Embryonic facial prominence (tissue), 1 donor: ENCODE data around the gene SUSD6.
"Not testable (repeated sequence)": the region's sequence is repeated elsewhere in the genome, so short reads cannot be mapped to it uniquely, and the experiment has no call there.

Source experiments
- DNase-seq: peaks from one replicate; pipeline ENCODE4 v3.0.0-alpha.2; 2016; ENCODE audit errors: extremely low spot score

The SUSD6 gene

DNA sequence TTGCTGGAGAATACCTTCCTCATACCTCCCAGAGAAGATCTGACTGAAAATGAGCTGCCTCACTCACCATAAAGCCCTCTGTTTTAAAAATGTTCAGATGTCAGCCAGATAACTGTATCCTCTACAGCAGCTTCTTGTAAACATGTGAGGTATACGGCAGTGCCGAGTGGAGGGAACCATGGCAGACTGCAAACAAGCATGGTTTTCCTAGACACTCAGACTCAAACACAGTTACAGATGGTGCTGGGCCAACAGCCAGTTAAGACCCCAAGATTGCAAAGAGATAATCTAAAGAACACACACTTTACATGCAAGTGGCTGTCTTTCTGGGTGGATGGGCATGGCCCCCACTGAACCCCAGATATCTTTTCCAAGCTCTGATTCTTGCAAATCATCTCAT lies 20.1 kb upstream of the SUSD6 start:
- DNase-seq = no peak

DNA sequence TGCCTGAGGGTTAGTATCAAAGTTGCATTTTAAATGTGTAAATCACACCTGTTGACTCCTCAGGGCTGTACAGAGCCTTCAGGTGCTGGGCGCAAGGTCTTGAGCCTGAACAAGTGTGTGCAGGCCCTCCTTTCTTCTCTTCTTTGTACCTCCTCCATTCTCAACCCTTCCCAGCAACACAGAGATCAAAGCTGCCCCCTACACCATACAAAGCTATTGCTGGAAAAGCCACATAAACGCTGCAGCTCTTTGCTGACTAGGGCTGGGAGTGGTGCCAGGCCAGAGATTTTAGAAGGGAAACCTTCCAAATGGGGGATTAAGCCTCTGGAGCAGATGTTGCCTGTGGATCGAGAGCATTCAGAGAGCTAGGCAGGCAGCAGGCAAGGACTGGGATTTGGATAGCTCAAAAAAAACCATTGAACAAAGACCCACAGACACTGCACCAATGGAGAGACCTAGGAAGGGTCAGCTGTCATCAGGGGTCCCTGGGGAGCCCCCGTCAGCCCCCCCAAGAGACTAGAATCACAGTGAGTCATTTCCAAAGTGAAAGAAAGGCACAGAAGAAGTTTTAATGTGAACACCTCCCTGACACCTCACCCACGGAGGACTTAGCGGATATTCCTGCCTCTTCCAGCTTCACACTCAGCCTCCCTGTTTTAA lies 18.2 kb upstream of the SUSD6 start:
- DNase-seq = peak; percentile 89

DNA sequence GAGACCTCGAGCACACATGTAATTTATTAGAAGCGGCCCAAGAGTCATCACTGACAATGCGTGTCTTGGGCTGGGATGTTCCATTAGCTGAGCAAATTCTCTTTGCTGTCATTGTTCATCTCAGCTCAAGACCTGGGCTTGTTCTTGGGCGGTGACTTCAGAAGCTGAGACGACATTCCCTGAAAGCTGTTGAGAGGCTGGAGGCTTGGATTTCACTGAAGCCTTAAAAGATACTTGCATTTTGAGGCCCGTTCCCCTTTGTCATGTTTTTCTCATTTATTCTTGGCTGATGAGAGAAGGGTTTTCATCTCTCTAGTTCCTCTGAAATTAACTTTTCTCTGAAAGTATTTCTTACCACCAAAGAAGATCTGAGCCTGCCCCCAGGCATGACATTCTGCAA lies 16.6 kb upstream of the SUSD6 start:
- peak; percentile 29 for DNase-seq

DNA sequence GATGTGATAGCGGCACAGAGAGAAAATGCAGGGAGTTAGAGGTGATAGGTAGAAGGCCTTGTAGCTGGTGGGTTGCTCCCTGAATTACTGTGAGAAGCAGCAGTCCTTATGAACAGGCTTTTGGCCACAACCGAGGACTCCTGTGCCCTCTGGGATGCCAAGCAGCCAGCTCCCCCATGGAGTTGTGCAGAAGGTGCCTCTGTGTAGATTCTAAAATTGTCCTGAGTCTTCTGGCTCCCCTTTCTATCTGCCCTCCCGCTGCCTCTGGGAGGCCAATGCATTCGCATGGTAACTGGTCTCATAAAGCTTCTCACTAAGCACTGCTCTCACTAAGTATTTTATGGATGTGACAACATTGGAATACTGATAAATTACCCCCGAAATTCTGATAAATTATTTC lies 16.1 kb upstream of the SUSD6 start:
- no peak for DNase-seq

DNA sequence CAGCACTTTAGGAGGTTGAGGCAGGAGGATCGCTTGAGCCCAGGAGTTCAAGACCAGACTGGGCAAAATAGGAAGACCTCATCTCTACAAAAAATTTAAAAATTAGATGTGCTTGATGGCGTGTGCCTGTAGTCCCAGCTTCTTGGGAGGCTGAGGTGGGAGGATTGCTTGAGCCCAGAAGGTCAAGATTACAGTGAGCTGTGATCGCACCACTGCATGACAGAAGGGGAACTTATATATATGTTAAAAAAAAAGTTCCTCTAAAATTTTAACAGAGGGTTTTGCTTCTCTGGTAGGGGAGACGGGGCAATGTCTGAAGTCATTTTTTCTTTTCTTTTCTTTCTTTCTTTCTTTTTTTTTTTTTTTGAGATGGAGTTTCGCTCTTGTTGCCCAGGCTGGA lies 12.0 kb upstream of the SUSD6 start:
- DNase-seq = not testable (repeated sequence)

DNA sequence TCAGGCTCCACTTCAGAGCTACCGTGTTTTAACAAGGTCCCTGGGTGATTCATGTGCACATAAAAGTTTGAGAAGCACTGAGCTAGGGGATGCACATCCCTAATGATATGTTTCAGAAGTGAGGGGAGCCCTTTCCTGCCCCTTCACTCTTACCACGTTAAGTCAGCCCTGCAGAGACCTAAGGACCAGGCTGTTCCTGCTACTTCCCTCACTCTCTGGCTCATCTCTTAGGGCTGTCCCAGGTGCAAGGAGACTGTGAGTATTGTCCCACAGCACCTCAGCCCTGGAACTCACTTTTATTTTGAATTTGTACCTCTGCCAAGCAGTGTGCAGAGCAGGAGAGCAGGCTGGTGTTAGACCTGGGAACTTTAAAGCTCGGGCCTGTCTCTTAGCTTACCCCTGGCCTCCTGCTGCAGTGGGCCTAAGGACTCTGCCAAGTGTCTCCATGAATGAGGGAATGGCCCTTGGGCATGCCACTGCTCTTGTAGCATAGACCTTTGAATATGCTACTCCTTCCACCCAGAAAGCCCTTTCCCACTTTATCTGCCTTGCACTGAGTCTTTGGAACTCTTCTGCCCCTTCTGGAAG lies 11.0 kb upstream of the SUSD6 start:
- DNase-seq = no peak

DNA sequence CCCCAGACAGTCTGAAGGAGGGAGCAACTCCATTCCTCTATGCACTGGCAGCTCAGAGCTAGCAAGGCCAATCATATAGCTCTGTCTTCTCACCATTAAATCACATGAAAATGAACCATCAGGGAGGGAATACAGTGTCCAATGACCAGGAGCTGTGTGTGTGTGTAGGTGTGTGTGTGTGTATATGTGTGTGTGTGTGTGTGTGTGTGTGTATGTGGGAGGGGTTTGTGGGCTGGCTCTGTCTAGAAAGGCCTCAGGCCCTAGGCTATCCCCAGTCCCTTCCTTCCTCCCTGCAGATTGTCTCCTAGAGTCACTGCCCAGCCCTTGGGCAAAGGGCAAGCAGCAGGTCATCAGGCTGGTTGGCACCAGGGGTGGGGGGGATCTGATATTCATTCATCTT lies 5.7 kb upstream of the SUSD6 start:
- DNase-seq = no peak

DNA sequence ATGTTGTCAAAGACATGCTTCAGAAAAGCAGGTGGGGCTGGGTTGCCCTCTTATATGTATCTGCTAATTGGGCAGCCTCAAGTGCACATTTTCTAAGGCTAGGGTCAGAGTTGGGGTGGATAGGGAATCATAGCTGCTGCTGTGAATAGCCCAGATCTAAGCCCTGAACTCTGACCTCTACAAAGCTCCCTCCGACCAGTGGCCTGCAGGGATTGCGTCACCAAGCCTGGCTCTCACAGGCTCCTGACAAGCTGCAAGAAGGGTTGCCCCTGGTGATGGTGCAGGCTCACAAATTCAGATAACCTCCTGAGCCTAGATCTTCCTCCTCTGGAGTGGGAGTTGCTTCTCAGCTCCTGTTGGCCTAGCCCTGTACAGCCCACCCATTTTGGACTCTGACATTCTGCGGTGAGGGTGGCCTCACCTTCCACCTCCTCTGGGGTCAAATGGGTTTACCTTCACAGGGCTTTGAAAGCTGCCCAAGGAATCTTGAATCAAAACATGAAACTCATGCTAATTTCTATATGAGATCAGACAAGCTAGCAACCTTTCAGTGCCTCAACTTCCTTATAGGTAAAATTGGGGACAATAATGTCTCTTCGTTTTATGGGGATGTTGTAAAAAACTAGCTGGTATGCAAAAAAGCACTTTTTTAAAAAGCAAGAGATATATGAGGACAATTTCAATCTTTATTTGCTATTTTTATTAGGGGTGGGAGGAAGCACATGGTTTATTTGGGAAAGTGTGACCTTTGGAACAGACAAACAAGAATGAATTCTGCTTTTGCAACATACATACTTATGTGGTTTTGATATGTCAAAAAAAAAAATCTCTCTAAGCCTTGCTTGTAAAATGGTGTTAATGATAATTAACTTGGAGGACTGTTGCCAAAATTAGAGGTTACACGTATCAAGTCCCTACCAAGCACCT lies 4.9 kb upstream of the SUSD6 start:
- no peak for DNase-seq

DNA sequence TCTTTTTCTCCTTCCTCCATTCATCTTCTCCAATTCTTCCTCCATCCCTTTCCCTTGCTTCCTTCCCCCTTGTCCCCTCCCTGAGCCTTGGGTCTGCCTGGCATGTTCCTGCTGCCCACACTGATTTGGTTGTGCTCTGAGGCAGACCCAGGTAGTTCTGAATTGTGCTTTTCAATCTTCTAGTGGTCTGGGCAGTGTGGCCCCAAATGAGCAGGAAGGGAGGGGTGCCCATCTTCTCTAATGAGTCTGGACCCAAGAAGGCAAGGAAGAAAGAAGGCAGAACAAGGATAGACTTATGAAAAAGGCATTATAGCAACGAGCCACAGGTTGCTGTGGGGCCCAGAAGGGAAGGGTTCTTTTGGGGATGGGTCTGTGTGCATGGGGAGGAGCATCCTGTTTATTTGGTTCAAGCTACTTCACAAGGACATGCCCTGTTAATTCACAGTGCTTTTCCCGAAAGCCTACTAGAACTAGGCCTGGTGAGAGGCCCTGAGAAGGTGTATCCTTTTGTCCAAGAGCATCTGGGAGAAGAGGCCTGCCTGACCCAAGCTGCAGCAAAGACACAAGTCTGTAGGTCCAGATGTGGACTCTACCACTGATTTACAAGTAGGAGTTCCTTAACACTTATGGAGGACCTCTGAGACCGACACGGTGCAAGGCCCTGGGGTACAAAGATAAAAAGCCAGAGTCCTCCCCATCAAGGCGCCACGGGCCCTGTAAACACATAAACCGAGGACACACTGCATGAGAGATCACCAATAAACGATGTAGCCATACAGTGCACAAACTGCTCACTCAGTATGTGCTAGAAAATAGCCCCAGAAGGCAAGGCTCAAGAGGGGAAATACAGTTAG lies 1.1 kb upstream of the SUSD6 start:
- DNase-seq = no peak

DNA sequence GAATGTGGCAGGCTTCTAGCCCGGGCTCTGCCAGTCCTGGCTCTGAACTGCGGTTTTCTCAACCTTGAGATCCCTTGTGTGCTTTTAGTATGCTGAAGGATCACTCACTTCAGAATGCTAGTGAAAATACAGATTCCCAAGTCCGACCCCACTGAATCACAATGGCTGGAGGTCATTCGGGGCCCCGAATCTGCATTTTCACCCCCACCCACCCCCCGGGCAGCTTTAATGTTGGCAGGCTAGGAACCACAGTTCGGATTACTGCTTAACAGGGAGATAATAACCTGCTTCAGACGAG lies 573 bp upstream of the SUSD6 start:
- no peak for DNase-seq

DNA sequence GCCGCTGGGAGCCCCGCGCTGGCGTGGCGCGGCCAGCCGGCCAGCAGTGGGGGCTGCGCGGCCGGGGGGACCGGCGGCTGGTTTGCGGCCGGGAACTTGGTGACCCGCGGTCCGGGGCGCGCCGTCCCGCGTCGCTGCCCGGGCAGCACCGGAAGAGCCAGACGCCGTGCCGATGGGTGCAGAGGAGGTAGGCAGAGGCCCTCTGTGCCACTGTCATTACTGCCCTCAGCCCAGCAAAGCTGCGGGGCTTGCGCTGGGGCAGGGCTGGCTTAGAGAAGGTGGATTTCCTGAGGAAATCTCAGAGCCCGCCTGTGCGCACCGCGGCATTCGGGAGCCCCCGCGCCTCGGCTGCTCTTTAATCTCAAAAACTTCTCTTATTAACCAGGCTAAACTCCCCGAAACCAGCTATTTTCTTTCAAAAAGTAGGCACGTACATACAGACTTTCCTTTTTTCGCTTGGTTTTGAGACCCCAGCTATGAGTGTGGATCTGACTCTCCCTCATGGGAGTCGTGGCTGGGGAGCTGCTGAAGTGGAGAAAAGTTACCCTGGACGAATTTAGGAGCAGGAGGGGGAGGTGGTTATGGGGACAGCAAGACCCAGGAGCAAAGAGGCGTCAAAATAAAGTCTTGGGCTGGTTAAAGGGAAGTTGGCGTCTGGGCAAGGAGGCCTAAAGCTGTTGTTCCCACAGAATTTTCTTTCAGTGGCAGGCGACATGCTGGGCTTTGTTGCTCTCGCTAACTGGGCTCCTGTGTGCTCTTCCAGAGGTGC lies 802 bp downstream of the SUSD6 start:
- DNase-seq = no peak

DNA sequence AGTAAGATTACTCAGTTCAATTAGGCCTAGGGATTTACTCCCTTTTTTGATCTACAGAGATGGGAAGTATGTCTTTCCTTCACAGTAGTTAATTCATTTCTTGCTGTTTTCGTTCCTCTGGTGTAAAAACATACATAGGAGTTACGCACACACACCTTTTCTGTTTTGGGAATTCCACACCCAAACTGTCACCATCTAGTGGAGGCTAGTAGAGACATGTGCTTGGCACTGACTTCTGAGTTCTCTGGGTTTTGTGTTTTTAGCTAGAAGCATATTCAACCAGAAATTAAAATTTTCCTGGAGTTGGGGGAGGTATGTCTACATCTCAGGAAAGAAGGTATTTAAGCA lies 1.4 kb downstream of the SUSD6 start:
- no peak for DNase-seq

DNA sequence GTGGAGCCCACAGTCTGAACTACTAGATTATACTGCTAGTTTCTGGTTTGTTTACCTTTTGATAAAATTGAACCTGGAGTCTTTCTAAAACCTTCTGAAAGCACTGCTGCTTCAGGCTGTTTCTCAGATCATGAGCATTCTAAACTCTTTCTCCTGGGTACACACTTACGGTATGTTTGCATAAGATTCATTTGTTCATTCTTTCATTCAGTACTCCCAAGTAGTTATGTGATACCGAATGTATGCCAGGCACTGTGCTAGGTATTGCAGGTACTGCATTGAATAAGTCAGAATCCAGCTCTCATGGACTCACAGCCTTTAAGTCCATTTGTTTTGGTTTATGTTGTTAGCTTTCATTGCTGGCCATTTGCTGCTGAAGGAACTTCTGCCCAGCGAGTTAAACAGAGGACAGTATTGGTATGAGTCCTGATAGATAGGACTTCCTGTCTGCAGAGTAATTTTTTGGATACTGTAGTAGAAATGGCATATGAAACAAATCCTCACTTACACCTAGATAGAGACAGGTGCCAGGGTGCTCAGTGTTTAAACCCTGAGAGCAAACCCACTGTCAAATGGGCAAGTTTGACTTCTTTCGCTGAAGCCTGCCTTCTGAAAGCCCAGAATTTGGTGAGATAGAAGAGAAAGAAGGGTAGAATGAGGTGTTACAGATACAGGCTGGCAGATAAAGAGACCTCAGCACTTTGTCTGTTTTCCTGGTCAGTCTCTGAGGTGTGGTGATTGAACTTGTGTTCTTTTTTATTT lies 2.1 kb downstream of the SUSD6 start:
- no peak for DNase-seq

DNA sequence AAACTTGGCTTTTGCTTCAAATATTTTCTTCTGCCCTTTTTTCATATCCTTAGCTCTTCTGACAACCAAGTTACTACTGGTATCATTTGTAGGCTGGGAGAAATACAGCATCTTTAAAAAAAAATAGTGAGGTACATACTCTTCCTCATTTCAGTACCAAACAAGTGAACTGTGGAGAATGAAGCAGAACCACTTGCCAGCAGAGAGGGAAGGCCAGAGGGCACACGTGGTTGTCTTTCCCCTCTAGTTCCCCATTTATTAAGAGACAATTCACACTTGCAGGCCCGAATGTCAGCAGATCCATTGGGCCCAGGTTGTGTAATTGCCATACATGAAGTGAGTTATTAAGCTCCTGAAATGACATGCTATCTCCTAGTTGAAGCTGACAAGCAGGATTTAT lies 3.2 kb downstream of the SUSD6 start:
- DNase-seq = no peak

DNA sequence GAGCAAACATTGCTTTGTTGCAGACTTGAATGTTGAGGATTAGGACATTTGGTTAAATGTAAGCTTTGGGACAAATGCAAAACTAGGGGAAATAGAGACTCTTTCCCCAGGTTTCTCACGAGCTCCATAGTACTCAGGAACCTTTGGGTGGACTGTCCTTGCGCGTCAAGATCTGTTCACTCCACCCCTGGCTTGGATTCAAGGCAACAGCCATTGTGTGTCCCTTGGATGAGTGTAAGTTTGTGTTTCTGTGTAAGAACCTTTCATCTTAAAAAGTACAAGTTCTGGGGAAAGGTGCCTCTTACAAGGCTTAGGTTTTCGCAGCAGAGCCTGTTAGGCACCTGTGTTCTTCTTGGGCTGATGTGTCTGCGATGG lies 3.7 kb downstream of the SUSD6 start:
- DNase-seq = no peak

DNA sequence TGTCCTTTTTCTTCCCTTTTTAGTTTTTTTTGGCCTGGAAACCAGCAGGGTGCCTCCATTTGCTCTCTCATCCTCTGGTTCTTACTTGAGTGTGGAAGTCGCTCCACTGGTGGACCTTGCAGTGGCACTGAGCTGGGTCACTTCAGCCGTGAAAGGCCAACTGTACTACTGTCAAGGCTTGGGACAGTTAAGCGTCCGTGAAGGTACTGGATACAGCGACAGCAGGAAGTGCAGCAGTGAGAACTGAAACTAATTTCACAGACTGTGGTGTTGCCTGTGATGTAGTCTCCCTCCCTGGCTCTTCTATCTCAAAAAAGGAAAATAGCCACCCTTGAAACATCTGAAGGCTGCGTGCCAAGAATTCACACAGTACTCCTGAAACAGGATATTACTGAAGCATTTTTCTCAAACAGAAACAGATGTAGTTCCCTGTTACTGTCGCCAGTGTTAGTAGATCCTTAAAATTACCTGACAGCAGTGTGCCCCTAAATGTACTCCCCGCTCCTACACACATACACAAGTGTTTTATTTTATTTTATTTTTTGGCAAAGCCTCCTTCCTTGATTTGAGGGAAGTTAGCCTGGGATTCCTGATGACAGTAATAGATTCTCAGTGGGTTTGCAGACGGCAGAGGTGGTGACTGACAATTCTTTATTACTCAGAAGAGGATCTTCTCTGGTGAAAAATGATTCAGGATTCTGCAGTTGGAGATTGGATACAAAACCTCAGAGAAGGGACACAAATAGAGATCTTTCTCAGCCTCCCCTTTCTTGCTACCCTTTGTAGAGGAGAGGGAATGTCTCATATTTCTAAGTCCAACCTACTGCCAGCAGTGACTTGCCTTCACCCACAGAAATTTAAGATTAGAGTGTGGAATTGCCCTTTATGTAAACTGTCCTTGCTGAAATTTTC lies 4.4 kb downstream of the SUSD6 start:
- DNase-seq = peak; percentile 53

DNA sequence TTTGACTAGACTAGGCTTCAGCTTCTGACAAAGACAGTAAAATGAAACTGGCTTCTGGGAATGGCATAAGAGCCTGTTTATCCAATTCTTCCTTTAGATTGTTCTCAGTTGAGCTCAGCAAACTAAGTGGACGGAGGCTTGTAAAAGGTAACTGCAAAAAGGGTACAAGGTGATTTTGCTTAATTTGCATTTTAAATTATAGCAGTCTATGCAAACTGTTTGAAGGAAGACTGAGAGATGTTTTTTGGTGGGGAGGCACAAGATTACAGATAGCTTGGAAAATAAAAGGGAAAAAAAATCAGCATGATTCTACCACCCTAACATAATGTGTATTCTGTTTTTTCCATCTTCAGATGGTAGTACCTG lies 5.0 kb downstream of the SUSD6 start:
- DNase-seq = no peak

DNA sequence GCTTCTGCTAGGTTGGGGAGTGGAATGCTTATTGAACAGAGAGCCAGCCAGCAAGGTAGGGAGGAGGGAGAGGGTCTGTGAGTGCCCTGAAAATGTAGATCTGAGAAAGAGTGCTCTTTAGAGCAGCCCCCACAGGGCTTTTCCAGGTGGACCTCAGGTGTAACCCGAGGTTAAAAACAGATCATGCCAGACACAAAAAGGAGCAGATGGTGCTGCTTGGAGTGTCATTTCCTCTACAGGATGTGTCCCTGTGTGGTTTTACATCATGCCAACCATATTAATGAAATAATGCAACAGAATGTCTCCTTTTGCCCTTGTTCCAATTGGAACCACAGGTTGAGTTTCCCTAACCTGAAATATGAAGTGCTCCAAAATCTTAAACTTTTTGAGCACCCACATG lies 6.4 kb downstream of the SUSD6 start:
- no peak for DNase-seq

DNA sequence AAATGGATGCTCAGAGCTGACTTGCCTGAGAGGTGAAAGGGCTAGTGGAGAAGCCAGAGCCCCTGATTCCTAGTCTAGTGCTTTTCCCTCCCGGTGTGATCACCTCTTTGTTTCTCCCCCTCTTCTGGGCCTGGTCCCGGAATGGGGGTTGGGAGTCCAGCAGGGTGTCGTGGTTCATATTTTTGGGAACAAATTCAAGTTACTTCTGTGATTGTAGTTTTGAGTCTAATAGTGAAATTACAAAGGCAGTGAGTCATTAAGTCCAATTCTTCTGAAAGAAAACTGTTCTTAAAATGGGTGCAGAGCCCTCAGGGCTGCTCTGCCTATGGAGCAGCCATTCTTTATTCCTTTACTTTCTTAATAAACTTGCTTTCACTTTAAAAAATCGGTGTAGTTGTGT lies 7.6 kb downstream of the SUSD6 start:
- no peak for DNase-seq

DNA sequence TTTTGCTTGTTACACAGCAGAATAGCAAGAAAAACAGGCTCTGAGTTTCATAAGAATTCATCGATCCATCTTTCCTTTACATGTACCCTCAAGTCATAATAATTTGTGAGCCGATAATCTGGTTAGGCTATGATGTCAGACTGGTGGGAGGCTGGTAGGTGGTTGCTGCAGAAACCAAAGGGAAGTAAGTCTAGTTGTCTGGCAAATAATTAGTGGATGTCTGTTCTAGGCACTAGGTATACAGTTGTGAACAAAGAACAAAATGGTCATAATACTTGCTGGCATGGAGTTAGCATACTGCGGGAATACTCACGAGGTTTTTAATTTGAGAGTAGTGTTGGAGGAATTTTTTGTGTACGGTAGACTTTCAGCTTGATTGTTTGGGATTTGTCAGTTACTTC lies 8.8 kb downstream of the SUSD6 start:
- DNase-seq = no peak
